ENCODE measurements around the gene COL4A1. TPM values are rescaled to one million over a fixed set of nuclear protein-coding genes. Genes with fewer than 3 reads are reported as not detected.

The COL4A1 gene
- total RNA-seq, 1 experiment from 2014 or later, result 0.12 TPM

- no peak overlapping the region for H3K27ac Mint-ChIP-seq (ENCODE audit: unreplicated experiment)
- no peaks in the 10 kb centered on the region for H3K27me3 Mint-ChIP-seq (ENCODE audit: unreplicated experiment)
- intact Hi-C loops (cut with micrococcal nuclease; ENCODE audit: unreplicated experiment), result no loop called here
- H3K36me3 Mint-ChIP-seq (ENCODE audit: insufficient read depth, unreplicated experiment), result no peaks in the 10 kb centered on the region
- TF ChIP-seq CTCF (IDR thresholded peaks at IDR 0.05; ENCODE audit: unreplicated experiment), result no peak
- no peak for DNase-seq
- no TSS peak for BruUV-seq (replicated peaks)
- H3K4me3 Mint-ChIP-seq (ENCODE audit: low read depth, unreplicated experiment), result no peak overlapping the region
- H3K4me1 Mint-ChIP-seq (ENCODE audit: low read depth, unreplicated experiment), result no peaks in the 10 kb centered on the region
- CTCF ChIA-PET, result no interaction called here
- H3K9me3 Mint-ChIP-seq (ENCODE audit: low read depth, unreplicated experiment), result no peaks in the 10 kb centered on the region
Measured at GRCh38 chr13:110278859-110279258, 28.1 kb downstream of the COL4A1 start.

GRCh38 chr13:110277357-110277975, 29.5 kb downstream of the COL4A1 start:
- CTCF ChIA-PET, result interaction anchor here (0.6 kb wide), 1 partner anchor 1038 kb away, joined by 3 read pairs; no protein-coding TSS in a partner anchor
- Mint-ChIP-seq H3K4me1 (ENCODE audit: low read depth, unreplicated experiment) (no peaks in the 10 kb centered on the region), H3K9me3 (ENCODE audit: low read depth, unreplicated experiment) (no peaks in the 10 kb centered on the region), H3K27me3 (ENCODE audit: unreplicated experiment) (no peaks in the 10 kb centered on the region), H3K4me3 (ENCODE audit: low read depth, unreplicated experiment) (no peak overlapping the region), H3K36me3 (ENCODE audit: insufficient read depth, unreplicated experiment) (no peaks in the 10 kb centered on the region), H3K27ac (ENCODE audit: unreplicated experiment) (no peak overlapping the region)
- DNase-seq, result no peak
- BruUV-seq (replicated peaks), result no TSS peak
- intact Hi-C loops (cut with micrococcal nuclease; ENCODE audit: unreplicated experiment), result no loop called here
- no peak for TF ChIP-seq CTCF (IDR thresholded peaks at IDR 0.05; ENCODE audit: unreplicated experiment)

- Mint-ChIP-seq H3K4me1 (ENCODE audit: low read depth, unreplicated experiment) (no peaks in the 10 kb centered on the region), H3K36me3 (ENCODE audit: insufficient read depth, unreplicated experiment) (no peaks in the 10 kb centered on the region), H3K27me3 (ENCODE audit: unreplicated experiment) (no peaks in the 10 kb centered on the region), H3K4me3 (ENCODE audit: low read depth, unreplicated experiment) (no peak overlapping the region), H3K27ac (ENCODE audit: unreplicated experiment) (no peak overlapping the region), H3K9me3 (ENCODE audit: low read depth, unreplicated experiment) (no peaks in the 10 kb centered on the region)
- no peak for TF ChIP-seq CTCF (IDR thresholded peaks at IDR 0.05; ENCODE audit: unreplicated experiment)
- DNase-seq, result no peak
- no TSS peak for BruUV-seq (replicated peaks)
- intact Hi-C loops (cut with micrococcal nuclease; ENCODE audit: unreplicated experiment), result no loop called here
- CTCF ChIA-PET, result interaction anchor here (0.6 kb wide), 1 partner anchor 1039 kb away, joined by 3 read pairs; no protein-coding TSS in a partner anchor
Measured at GRCh38 chr13:110276553-110276950, 30.4 kb downstream of the COL4A1 start.

- Mint-ChIP-seq H3K4me1 (ENCODE audit: low read depth, unreplicated experiment) (no peaks in the 10 kb centered on the region), H3K4me3 (ENCODE audit: low read depth, unreplicated experiment) (no peak overlapping the region), H3K9me3 (ENCODE audit: low read depth, unreplicated experiment) (no peaks in the 10 kb centered on the region), H3K27me3 (ENCODE audit: unreplicated experiment) (no peaks in the 10 kb centered on the region), H3K27ac (ENCODE audit: unreplicated experiment) (no peak overlapping the region), H3K36me3 (ENCODE audit: insufficient read depth, unreplicated experiment) (no peaks in the 10 kb centered on the region)
- BruUV-seq (replicated peaks), result no TSS peak
- CTCF ChIA-PET, result no interaction called here
- TF ChIP-seq CTCF (IDR thresholded peaks at IDR 0.05; ENCODE audit: unreplicated experiment), result no peak
- intact Hi-C loops (cut with micrococcal nuclease; ENCODE audit: unreplicated experiment), result no loop called here
- DNase-seq, result no peak
Measured at GRCh38 chr13:110275931-110276552, 30.9 kb downstream of the COL4A1 start.

All from Calu3 (cell line).